GM19193 (cell line): ENCODE data around the gene DNAH2.

Experiments used
- POLR2A ChIP-seq: IDR thresholded peaks from 4 replicates; pipeline ENCODE4 v1.6.1; 2011; ENCODE audit not compliant: insufficient read depth, insufficient read length; ENCODE audit errors: extremely low read depth

Gene DNAH2

GRCh38 chr17:7707858-7708750 is 9.4 kb upstream of the DNAH2 start:
- TF ChIP-seq POLR2A, result no peak

DNA sequence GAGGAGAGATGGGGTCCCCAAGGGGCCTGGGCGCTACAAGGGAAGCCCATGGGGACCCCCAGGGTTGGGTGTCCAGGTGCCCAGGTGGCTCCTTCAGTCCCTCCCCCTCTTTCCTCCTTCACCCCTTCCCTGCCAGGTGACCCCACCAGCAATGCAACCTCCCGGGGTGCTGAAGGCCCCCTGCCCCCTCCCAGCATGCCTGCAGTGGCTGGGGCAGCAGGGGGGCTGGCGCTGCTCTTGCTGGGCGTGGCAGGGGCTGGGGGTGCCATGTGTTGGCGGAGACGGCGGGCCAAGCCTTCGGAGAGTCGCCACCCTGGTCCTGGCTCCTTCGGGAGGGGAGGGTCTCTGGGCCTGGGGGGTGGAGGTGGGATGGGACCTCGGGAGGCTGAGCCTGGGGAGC is 8.5 kb upstream of the DNAH2 start:
- no peak for TF ChIP-seq POLR2A

GRCh38 chr17:7710301-7710700 is 7.2 kb upstream of the DNAH2 start:
- TF ChIP-seq POLR2A, result no peak

GRCh38 chr17:7711051-7711755 is 6.3 kb upstream of the DNAH2 start:
- TF ChIP-seq POLR2A, result no peak

- no peak for TF ChIP-seq POLR2A
These were observed 5.3 kb upstream of the DNAH2 start for GRCh38 chr17:7712111-7712771.

DNA sequence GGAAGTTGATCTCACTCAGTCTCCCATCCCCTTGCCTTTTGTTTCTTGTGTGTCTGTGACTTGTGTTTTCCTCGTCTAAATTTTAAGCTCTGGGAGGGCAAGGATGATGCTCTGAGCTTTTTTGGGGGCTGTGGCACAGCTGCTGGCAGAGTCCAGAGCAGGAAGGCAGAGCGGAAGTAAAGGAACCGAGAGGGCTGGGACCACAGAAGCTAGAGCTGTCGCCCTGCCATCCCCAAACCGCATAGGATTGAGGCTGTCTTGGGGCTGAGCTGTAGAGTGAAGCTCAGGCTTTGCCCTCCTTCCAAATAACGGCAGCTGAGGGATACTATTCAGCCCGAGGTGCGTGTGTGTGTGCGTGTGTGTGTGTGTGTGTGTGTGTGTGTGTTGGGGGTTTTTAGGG is 3.8 kb upstream of the DNAH2 start:
- no peak for TF ChIP-seq POLR2A

DNA sequence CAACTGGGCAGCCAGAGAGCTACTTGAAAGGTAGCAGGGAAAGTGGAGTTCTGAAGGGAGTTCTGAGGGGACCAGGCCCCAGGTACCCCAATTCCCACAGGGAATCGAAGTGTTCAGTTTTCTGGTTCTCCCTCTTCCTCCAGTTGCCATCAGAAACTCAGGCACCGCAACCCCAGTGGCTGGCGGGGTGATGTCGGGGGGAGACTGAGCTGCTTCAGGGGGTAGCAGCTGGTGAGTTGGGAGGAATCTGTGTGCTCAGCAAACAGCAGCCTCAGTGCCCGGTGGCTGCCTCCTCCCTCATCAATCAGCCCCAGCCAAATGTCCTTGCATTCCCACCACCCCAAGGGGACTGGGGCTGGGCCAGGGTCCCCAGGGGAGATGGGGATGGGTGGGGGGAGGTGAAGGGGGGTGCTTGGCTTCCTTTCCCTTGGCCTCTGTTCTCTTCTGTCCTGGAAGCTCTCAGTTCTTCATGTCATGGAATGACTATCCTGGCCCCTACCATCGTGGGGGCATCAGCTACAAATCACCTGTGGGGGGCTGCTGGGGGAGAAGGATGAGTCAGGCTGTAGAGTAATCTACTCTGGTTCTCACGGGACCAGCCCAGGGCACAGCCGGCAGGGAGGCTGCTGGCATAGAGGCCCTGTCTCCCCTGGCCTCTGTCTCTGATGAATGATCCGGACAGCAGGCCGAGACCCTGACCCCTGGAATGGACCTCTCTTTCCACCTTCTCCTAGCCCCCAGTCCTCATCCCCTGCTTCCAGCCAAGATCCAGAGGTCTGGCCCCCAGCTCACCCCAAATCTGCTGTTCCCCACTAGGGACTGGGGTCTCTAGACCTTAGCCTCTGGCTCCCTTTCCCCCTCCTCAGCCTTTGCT is 2.6 kb upstream of the DNAH2 start:
- no peak for TF ChIP-seq POLR2A

GRCh38 chr17:7715936-7716886 is 1.3 kb upstream of the DNAH2 start:
- no peak for TF ChIP-seq POLR2A

DNA sequence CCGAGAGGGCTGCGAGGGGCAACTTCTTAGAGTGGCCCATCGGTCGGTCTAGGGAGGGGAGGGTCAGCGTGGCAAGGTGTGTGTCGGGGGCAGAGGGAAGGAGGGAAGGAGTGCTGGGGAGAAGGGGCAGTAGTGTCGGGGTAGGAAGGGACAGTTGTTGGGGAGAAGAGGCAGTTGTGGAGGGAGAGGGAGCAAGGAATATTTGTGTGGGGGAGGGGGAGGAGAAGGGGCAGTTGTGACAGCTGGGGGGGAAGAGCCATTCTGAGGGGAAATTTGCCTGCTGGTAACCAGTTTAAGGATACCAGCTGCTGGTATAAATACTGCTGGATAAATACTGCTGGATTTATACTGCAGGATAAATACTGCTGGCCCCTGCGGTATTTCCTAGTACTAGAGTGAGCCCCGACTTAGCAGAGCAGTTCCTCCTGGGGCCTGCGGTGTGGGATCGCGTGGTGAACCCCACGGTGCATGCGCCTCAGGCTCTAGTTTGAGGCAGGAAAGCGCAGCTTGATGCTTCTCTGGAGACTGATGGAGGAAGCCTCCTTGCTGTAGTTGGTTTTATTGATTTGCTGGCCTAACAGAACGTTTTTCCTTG is 309 bp downstream of the DNAH2 start:
- TF ChIP-seq POLR2A, result no peak

DNA sequence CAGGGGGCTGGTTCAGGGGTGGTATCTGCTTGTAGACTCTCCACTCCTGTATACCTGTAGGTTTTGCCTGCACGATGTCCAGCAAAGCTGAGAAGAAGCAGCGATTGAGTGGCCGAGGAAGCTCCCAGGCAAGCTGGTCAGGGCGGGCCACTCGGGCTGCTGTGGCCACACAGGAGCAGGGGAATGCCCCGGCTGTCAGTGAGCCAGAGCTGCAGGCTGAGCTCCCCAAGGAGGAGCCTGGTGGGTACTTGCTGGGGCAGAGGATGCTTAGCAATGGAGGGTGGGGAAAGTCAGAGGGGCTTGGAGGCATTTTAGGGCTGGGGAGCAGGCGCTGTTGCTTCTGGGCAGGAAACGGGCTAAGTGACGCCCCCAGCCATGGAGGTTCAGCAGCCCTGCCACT is 2.1 kb downstream of the DNAH2 start:
- no peak for TF ChIP-seq POLR2A

- TF ChIP-seq POLR2A, result no peak
These were observed 2.6 kb downstream of the DNAH2 start for GRCh38 chr17:7720125-7720524.

DNA sequence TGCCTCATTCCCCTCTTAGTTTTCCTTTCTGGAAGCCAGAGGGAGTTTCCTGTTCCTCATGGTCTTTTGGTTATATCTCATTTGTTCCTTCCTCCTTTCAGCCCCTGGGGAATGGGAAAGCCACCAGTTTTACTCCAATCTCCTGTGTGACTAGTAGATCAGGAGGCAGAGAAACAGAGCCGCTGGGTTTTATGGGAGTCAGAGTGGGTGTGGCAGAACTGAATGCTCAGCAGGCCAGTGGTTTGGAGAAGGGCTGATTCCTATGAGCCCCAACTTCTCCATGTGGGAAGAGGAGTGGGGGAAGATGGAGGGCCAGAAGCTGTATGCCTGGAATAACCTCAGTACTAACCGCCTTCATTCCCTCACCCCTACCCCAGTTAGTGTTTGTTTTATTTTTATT is 4.1 kb downstream of the DNAH2 start:
- no peak for TF ChIP-seq POLR2A

- no peak for TF ChIP-seq POLR2A
These were observed 10.3 kb downstream of the DNAH2 start for GRCh38 chr17:7727886-7728285.
